NCI-H128 (cell line): Measurements from ENCODE around the gene AMOTL2.

ENCODE experiments used
- DNase-seq: peaks from one replicate; lab custom pipeline; 2025; ENCODE audit not compliant: unreplicated experiment; lab: John Stamatoyannopoulos, UW

The AMOTL2 gene

DNA sequence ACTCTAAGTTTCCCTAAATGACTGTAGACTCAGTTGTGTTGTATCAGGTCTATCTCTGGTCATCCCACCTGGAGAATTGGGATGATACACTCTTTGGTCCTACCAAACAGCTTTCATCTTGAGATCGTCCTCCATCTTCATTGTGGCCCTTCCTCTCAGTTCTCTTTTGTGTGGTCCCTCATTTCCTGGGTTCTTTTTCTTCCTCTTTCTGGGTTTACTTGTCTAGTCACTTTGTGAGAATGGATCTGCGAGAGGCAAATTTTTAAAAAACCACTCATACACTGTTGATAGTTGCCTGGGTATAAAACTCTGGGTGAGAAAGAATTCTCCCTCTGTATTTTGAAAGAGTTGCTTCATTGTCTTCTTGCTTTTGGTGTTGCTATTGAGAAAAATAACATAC, 6.0 kb upstream of the AMOTL2 start:
- DNase-seq, result no peak

DNA sequence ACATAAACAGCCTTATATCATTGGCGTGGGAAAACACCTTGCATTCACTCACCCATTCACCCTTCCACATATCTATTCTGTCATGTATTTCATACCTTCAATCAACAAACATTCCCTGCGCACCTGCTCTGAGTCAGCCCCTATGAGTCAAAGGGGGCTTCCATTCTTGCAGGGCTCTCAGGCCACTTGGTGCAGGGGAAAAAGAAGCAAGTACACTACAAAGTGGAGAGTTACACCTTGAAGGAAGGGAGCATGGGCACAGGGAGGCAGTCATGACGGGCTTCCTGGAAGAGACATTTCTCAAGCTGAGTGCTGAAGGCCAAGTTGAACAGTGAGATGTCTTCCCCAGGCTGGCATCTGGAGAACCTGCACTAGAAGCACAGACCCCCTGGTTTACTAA, 4.6 kb upstream of the AMOTL2 start:
- no peak for DNase-seq

DNA sequence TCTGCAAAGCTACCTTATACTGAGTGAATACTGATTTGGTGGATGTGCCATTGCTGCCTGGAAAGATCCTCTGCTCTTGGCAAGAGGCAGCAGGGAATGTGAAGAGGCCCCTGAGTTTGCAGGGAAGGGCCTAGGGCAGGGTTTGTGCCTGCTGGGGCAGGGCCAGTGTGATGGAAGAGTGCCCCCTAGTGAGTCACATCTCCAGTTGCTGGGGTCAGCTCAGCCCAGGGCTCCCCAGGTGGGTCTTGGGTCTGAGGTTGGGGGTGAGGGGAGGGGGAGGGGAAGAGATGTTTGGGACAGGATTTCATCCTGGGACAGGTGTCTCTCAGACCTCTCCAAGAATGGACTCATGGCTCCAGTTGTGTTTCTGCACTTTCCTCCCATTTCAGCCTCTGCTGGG, 4.1 kb upstream of the AMOTL2 start:
- no peak for DNase-seq

DNA sequence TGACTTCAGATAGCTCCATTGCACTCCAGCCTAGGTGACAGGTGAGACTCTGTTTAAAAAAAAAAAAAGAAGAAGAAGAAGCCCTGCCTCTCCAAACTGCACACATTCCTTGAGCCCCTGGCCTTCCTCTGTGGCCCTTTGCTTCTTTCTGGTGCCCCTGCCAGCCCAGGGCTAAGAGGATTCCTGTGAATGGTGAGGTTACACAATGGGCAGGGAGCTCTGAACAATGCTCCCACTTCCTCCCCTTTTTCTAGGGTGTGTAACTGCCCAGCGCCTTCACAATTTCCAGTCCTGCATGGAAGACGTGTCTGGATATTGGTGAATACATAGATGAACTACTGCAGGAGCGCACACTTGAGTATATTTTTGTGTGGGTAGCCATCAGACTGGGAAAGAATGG, 3.6 kb upstream of the AMOTL2 start:
- DNase-seq, result no peak

DNA sequence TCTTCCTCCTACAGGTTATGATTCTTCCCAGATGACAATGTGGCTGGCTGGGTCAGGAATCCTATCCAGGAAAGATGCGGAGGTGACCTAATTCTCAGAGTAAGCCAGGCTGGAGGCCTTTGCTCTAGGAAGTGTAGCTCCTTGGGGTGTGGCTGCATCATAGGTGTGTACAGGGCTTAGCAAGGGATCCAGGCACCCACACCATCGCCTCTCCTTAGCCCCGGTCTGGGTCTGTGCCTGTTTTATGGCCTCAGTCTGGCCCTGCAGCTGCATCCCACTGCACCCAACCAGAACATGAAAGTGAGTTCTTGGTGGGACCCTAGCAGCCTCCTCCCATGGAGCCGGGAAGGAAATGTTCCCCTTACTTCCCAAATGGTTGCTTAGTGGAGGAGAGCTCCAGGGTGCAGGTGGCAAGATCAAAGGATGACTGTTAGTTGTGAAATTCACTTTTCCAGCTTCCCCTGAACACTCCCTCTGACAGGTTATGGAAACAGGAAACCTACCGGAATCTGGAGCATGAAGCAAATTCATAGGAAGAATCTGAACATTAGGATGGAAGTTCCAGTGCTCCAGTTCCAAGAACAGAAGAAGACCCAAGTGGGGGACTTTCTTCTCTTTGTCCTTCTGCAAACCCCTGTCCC, 2.7 kb upstream of the AMOTL2 start:
- DNase-seq, result no peak

DNA sequence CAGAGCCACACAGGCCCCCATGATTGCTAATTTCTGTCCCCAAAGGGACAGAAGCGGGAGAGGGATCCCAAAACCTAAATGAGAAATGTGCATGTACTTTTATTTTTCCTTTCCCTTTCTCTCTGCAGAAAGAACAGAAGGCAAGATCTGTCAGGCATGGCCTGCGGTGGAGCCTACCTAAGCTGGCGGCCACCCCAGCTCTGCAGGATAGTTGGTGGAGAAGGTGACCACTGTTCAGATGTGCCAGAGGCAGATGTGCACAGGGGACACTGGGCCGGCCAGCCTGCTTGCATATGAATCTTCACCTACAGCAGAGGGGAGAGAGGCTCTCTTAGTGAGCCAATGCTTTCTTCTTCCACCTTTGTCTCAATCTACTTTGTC, 2.1 kb upstream of the AMOTL2 start:
- DNase-seq, result no peak

DNA sequence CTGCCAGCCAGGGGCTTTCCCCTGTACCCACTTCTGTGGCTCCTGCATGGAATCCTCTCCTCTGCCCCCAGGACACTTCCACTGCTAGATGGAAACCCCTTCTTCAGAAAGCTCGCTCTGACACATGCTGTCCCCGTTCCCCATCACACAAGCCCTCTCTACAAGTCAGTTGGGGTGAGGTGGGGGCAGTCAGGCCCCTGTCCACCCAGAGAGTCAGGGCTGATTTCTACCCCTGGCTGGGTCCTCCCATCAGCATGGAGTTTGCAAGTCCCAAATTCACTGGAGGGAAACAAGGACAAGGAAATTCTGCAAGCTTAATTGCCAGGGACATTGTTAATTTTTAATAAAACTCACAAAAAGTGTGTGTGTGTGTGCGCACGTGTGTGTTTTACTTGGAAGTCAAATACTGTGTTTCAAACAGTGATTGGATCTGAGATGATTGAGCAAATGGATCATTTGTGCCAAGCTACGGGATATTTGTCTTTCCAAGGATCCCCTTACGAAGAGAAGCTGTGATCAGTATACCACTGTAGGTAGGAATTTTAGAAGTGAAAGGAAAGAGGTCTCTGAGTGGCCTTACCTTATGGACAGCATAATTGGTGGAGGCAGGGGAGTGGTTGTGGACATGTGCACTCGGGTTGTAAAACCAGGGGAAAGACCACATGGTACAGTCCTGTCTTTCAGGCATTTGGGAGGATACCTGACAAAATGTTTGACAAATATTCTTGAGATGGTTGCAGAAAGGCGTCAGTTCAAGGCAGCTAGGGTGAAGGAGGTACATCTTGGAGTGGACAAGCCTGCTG, 1.5 kb upstream of the AMOTL2 start:
- no peak for DNase-seq

DNA sequence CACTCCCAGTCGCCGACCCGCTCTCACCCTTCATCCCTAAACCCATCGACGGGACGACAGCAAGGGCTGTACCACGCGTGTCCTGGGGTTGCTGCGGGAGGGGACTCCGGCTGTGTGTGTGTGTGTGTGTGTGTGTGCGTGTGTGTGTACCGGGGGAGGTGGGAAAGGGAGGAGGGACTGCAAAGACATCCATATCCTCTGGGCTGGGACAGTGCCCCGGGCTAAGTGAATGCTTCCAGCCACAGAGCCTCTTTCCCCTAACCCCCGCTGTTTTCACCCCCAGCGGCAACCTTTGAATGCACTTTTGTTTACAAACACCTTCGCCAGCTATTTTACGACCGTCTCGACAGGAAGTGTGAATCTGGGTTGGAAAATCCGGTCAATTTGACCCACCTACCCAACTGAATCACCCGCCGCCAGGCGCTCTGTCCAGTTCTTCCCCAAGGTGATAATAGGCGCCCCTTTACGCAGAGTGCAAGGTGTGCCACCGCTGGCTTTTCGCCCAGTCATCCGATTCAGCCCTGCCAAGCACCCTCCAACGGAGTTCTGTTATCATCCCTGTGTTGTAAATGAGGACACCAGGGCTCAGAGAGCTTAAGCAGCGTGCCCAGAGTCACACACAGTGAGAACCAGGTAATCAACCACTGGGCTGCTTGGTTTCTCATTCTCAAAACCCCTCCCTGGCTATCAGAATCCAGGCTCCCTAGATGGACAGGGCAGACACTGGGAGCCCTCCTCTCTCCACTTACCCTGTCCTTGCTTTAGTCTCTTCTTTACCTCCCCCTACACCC, 739 bp upstream of the AMOTL2 start:
- peak; percentile 73 for DNase-seq

DNA sequence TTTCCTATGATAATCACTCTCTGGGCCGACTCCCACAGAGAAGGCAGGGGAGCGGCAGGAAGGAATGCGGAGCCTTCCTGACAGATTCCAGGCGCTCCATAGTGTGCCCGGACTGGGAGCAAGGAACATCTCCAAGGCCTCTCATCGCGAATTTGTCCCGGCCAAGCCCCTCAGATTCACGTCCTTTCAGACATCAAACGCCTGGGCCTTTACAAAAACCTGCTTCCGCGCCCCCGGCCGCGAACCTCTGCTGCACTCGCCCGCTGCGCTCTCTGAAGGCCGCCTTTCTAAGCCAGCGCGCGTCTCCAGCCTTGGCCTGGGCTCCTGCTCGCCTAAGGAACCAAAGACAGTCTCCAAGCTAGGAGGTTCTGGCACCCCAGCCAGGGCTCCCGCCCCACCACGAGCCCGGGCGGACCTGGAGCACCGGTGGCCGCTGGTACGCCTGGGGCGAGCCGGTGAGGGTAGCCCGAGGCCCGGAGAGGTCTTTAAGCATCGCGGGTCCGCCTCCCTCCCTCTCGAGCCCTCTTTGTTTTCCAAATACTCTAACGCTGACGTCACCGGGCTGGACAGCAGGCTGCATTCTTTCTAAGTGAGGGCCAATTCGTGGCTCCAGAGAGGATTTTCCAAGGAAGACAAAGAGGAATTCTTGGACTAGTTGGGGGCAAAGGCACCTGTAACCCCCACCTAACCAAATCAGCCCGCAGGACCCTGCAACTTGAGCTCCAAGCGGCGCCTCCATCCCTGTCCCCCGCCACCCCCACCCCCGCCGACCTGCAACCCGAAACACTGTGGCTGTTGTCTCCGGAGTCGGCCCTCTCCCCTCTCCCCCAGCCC, 759 bp downstream of the AMOTL2 start:
- DNase-seq, result peak; percentile 59

DNA sequence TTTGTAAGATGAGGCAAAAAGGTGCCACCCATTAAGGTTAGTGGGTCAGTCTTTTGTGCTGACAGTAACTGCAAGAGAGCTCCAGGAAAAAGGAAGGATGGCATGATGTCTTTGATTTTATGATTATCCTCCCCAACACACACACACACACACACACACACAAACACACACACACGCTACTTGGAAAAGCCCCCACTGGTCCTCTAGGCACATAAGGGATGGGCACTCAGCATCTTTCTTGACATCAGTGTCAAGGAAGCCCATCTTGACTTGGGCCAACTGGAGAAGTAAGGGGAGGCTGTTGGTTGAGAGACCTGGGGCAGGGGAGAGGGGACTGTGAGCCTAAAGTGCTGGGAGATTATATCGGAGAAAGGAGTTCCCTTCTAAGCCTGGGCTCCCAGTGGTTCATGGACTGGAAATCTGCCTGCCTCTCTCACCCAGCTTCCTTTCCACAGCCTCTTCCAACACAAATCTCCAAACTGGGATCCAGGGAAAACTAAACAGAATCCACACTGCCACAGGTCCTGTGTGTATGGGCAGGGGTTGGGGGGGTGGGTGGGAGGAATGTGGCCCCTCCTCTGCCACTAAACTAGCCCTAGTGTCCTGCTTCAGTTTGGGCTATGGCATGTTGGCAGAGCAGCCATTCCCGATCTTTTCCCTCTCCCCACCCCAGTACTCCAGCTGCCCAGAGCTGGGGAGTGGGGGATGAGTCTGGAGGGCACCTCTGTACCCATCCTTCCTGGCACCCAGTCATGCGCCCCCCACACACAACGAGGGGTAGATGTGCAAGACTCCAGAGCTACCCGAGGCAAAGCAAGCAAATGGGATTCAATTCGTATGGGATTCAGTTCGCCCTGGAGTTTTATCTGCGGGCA, 1.6 kb downstream of the AMOTL2 start:
- DNase-seq, result no peak

DNA sequence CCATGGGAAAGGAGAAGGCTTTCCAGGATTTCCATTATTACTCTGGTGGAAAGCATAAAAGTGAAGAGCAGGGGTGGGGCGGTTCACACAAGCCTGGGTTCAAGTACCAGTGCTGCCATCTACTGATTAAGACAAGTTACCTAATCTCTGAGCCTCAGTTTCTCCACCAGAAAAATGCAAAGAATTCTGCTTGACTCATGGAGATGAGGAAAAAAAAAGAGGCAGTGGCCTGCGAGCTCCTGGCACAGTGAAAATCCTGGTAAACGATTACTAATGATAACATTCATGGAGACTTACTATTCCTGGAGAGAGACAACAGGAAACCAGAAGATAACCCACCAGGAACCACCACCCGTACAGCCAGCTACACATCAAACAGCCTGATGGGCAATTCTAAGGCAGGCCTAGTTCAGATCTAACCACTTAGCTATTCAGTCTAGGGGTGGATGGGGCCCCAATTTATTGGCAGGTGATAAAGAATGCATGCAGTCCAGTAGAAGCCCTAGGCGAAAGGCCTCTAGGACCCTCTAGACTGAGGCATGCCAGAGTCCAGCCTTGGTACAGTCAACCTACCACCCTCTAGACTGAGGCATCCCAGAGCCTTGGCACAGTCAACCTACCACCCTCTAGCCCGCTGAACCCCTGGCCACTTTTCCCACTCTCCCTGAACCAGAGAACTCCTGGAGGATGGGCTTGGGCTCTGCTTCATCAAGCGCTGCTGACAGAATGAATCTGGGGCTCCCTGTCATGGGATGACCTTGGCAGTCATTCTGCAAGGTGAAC, 2.5 kb downstream of the AMOTL2 start:
- no peak for DNase-seq

DNA sequence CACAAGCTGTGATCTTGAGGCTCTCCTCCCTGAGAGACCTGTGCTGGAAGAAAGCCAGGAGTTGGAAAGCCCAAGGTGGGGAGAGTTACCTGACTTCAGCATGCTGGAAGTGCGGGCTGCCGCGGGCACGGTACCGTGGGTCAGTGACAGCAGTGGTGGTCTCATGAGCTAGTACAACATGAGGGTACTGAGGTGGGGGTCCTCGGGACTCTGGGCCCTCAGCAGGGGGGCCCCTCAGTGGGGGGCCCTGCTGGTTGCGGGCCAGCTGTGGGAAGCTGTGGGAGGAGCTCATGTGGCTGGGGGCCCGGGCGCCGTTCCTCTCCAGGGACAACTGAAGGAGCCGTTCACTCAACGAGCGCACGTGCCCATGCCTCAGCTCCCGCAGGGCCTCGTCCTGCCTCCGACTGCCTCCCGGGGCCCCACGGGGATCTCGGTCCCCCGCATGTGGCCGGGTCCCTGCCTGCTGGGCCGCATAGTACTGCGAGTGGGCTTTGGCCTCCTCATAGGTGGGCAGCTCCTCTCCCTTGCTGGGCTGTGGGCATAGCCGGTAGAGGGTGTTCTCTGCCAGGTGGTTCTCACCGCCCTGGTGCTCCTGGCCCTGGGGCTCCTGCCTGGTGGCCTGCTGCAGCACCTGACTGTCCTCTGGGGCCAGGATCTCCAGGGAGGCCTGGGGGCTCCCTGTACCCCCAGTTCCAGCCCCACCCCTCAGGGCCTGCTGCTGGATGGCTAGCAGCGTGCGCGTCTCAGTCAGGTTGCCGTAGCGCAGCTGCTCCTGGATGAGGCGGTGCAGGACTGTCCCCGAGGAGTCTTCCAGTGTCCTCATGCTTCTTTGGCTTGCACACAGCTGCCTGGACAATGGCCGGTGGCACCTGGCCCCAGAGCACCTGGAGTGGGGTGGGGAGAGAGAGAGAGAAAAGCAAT, 3.4 kb downstream of the AMOTL2 start:
- no peak for DNase-seq

DNA sequence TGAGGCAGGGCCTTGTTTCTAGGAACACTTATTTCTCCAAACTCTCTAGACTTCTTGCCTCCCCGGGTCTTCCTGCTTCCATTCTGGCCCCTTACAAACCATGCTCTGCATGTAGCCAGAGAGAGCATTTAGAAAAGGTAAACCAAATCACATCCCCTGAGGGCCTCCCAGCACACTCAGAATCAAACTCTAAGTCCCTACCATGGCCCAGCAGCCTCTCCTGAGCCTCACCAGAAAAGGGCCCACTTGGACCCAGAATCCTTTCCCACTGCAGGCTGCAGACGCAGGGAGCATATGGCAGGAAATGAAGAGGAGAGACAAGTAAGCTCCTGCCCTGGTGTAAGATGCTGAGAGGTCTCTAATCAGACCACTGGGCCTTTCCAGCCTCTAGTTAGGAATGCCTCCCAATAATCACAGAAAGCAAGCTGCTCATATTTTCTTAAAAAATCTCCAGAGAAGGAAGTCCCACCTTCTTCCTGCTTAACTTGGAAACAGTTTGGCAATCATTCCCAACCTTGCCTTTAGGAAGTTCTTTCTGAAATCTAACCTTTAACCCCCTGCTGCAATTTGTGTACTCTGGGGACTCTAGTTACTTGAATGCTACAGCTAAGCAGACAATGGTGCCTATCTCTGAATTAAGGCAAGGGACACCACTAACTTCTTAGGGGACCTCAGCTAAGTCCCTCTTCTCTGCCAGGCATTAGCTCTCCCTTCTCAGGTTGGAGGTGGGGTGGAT, 4.2 kb downstream of the AMOTL2 start:
- no peak for DNase-seq

DNA sequence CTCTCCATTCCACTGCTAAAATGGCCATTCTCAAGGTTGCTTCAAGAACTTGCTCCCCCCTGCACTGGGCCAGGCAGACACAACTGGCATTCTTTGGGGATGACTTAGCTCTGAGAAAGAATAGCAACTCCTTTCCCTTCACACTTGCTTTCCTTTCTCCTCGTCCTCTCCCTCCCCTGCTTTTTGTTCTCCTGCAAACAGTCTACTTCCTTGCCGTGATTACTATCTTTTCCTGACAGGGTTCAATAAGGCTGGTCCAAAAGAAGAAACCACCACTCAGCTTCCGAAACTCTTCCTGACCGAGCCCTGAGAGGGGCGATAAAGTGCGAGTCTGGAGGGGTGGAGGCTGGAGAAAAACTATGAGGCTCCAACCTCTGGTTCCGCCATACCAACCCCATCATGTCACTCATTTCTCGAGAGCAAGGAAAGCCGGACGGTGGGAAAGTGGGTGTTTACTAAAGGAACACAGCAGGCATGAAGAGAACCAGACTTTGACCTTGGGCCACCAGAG, 5.0 kb downstream of the AMOTL2 start:
- DNase-seq, result no peak

DNA sequence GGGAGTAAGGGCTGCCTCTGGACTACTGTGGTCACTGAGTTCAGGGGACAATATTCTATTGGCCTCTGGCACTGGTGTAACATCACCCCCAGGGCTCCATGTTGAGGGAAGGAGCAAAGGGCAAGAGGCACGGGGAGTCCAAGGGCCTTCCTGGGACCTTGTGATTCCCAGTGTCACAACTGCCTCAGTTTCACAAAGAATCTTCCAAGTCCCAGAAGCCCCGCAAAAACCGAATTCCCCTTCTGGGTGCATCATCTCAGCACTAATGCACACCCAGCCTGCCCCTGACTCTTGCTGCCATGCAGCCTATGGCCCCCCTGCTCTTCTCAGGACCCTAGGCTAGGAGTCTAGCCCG, 5.5 kb downstream of the AMOTL2 start:
- DNase-seq, result no peak

DNA sequence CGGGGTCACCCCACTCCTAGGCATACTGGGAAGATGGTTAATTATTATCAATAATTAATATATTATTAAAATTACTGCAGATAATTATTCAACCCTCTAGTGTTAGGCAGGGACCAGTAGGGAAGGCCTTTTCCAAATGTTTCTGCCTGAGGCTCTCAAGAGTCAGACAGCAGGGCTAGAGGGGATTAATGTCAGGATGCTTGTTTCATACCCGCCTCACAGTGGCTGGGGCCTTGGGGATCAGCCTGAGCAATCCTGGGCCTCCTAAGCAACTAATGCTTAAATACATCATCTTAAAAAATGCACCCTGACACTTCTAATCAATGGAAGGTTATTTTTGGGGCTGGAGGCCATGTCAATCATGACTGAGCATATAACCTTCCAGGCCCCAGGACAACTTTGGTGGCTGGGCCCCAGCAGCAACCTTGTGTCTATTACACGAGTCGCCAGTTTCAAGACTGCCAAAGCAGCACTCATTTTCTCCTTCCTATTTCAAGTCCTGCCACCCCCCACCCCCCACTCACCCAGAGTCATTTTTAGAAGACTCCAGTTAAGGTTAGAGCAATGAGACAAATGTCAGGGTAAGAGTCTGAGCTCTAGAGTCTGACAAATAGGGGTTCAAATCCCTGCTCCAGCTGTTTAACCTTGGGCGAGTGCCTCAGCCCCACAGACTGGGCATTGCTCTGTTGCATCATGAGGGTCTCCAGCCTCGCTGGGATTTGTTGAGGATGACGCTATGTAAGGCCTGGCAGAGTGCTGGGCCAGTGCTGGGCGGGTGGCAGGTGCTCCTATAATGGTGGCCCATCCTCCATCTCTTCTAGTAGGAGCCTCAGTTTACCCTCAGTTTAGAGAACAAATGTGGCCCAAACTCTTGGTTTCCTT, 6.1 kb downstream of the AMOTL2 start:
- no peak for DNase-seq
